ENCODE data around the gene C16orf95. TPM values are rescaled to one million over a fixed set of nuclear protein-coding genes. Genes with fewer than 3 reads are reported as not detected.

C16orf95 gene
- total RNA-seq, 4 donors from 2014 or later, result 0.67 to 4.2 (median 2.2) TPM

- peaks cover 44% of the 10 kb centered on the region for H3K27me3 ChIP-seq
- ATAC-seq, result no peak
- H3K27ac ChIP-seq, result no peak overlapping the region
- H3K4me1 ChIP-seq, result peaks cover 0 to 6% (median 2%) of the 10 kb centered on the region in 3 donors
- WGBS, 2 donors (ENCODE audit: low coverage in 1 of 2), result 68% methylated on average over 3 of the region's 4 CpGs; no CpG with 5 or more reads in 1 of the 2 donors
- H3K4me3 ChIP-seq, result no peak overlapping the region
- no peaks in the 10 kb centered on the region for H3K36me3 ChIP-seq
- TF ChIP-seq POLR2A (IDR thresholded peaks at IDR 0.05) (no peak), EP300 (IDR thresholded peaks at IDR 0.05) (no peak), CTCF (IDR thresholded peaks at IDR 0.05) (no peak), POLR2AphosphoS5 (IDR thresholded peaks at IDR 0.05) (no peak)
- H3K9me3 ChIP-seq, result no peaks in the 10 kb centered on the region
Observed at GRCh38 chr16:87274794-87275193, 42.4 kb downstream of the C16orf95 start.

- no peaks in the 10 kb centered on the region for H3K9me3 ChIP-seq
Observed at GRCh38 chr16:87273471-87274030, 43.6 kb downstream of the C16orf95 start.

GRCh38 chr16:87271256-87271655, 45.9 kb downstream of the C16orf95 start:
- Histone ChIP-seq H3K36me3 (no peaks in the 10 kb centered on the region), H3K4me1 (no peaks in the 10 kb centered on the region), H3K27me3 (peaks cover 16% of the 10 kb centered on the region), H3K9me3 (no peaks in the 10 kb centered on the region), H3K27ac (no peak overlapping the region), H3K4me3 (no peak overlapping the region)
- 82% methylated on average over 2 of the region's 11 CpGs; no CpG with 5 or more reads in 1 of the 2 donors for WGBS, 2 donors (ENCODE audit: low coverage in 1 of 2)
- ATAC-seq, result no peak
- no peak for TF ChIP-seq POLR2AphosphoS5 (IDR thresholded peaks at IDR 0.05)

More at GRCh38 chr16:87273471-87274030, 43.6 kb downstream of the C16orf95 start:
- no peak overlapping the region for H3K4me3 ChIP-seq
- ATAC-seq, result no peak
- H3K27me3 ChIP-seq, result peaks cover 33% of the 10 kb centered on the region
- no peaks in the 10 kb centered on the region for H3K36me3 ChIP-seq
- TF ChIP-seq EP300 (IDR thresholded peaks at IDR 0.05), result no peak
- TF ChIP-seq POLR2AphosphoS5 (IDR thresholded peaks at IDR 0.05), result no peak
- no peak for TF ChIP-seq CTCF (IDR thresholded peaks at IDR 0.05)
- TF ChIP-seq POLR2A (IDR thresholded peaks at IDR 0.05), result no peak
- no peak overlapping the region for H3K27ac ChIP-seq
- peaks cover 0 to 2% (median 0%) of the 10 kb centered on the region in 3 donors for H3K4me1 ChIP-seq
- 80 to 91% methylated on average over 1 to 4 of the region's 10 CpGs for WGBS, 2 donors (ENCODE audit: low coverage in 1 of 2)

GRCh38 chr16:87267566-87267965, 49.6 kb downstream of the C16orf95 start:
- Histone ChIP-seq H3K9me3 (no peaks in the 10 kb centered on the region), H3K27me3 (no peaks in the 10 kb centered on the region), H3K27ac (no peak overlapping the region), H3K36me3 (no peaks in the 10 kb centered on the region), H3K4me3 (no peak overlapping the region), H3K4me1 (no peaks in the 10 kb centered on the region)
- 79 to 96% methylated on average over 4 of the region's 8 CpGs for WGBS, 2 donors (ENCODE audit: low coverage in 1 of 2)
- TF ChIP-seq CTCF (IDR thresholded peaks at IDR 0.05), result no peak
- no peak for TF ChIP-seq POLR2A (IDR thresholded peaks at IDR 0.05)
- no peak for TF ChIP-seq POLR2AphosphoS5 (IDR thresholded peaks at IDR 0.05)
- TF ChIP-seq EP300 (IDR thresholded peaks at IDR 0.05), result no peak
- ATAC-seq, result no peak

GRCh38 chr16:87266846-87267245, 50.3 kb downstream of the C16orf95 start:
- Histone ChIP-seq H3K27me3 (no peaks in the 10 kb centered on the region), H3K4me1 (no peaks in the 10 kb centered on the region), H3K27ac (no peak overlapping the region), H3K9me3 (no peaks in the 10 kb centered on the region), H3K36me3 (no peaks in the 10 kb centered on the region), H3K4me3 (no peak overlapping the region)
- 23 to 39% methylated on average over 3 of the region's 4 CpGs for WGBS, 2 donors (ENCODE audit: low coverage in 1 of 2)
- ATAC-seq, result no peak
- TF ChIP-seq POLR2A (IDR thresholded peaks at IDR 0.05) (no peak), POLR2AphosphoS5 (IDR thresholded peaks at IDR 0.05) (no peak), CTCF (IDR thresholded peaks at IDR 0.05) (no peak), EP300 (IDR thresholded peaks at IDR 0.05) (no peak)
